GM12878 (cell line): ENCODE measurements around the gene MYH7B. TPM values are rescaled to one million over a fixed set of nuclear protein-coding genes. Genes with fewer than 3 reads are reported as not detected.

Experiments
- ATAC-seq: fragments of 200-7000 bp; cut with Tn5 transposase; 3 replicates; pipeline ENCODE4 v1.9.1; 2020; ENCODE audit warnings: mild to moderate bottlenecking, moderate library complexity
- BruUV-seq: library from RNA; stranded (reverse); fragments of 400-500 nt; replicated peaks from 2 replicates; lab custom pipeline; 2021; lab: Mats Ljungman, UMichigan
- CTCF ChIA-PET: fragments of 300-600 bp; sonication (Branson Sonifier 250); formaldehyde crosslinking; extraction: SDS; loops from one replicate; lab custom pipeline; 2021; ENCODE audit warnings: inconsistent platforms; lab: Yijun Ruan, JAX
- POLR2A ChIA-PET: fragments of 350-600 bp; formaldehyde crosslinking; extraction: SDS; loops from one replicate; lab custom pipeline; 2021; ENCODE audit warnings: inconsistent platforms; lab: Charles Lee
- RAD21 ChIA-PET: fragments of 300-600 bp; sonication (Branson Sonifier 250); formaldehyde crosslinking; loops from one replicate; lab custom pipeline; 2023; ENCODE audit warnings: antibody characterized with exemption; ENCODE audit not compliant: unreplicated experiment; lab: Charles Lee
- SMC1A ChIA-PET: fragments of 300-600 bp; sonication (Branson Sonifier 250); formaldehyde crosslinking; loops from one replicate; lab custom pipeline; 2023; ENCODE audit not compliant: unreplicated experiment, uncharacterized antibody; lab: Charles Lee
- DNase-seq: peaks from one replicate; pipeline ENCODE4 v3.0.0-alpha.2; 2011; ENCODE audit warnings: low read depth, low spot score
- FAIRE-seq: peaks from 3 replicates; lab custom pipeline; 2011; peaks lifted over from hg19 to GRCh38; lab: Jason Lieb, UNC
- H2AFZ ChIP-seq: 2 replicates; pipeline ENCODE4 v1.6.0; 2011; ENCODE audit warnings: low read depth, low read length, control low read depth; ENCODE audit not compliant: control insufficient read depth
- H3K27ac ChIP-seq: 2 replicates; pipeline ENCODE4 v1.5.1; 2011; ENCODE audit warnings: control low read depth; ENCODE audit not compliant: control insufficient read depth, insufficient read depth
- H3K27me3 ChIP-seq, 2 experiments: replicated peaks in 1 of 2; 2 replicates each; pipeline versions ENCODE4 v1.6.0 to v1.6.1; 2011; ENCODE audit warnings: low read length in 1 of 2; ENCODE audit not compliant: control insufficient read depth in 2 of 2, insufficient read depth in 2 of 2
- H3K36me3 ChIP-seq, 2 experiments: 2 replicates each; pipeline ENCODE4 v1.5.1; 2011; ENCODE audit warnings: low read length in 1 of 2; ENCODE audit not compliant: control insufficient read depth in 2 of 2, insufficient read depth in 2 of 2
- H3K4me1 ChIP-seq: 2 replicates; pipeline ENCODE4 v1.6.1; 2011; ENCODE audit warnings: mild to moderate bottlenecking, low read length, moderate library complexity, mixed read lengths; ENCODE audit not compliant: control insufficient read depth, insufficient read depth
- H3K4me2 ChIP-seq: 2 replicates; pipeline ENCODE4 v1.6.0; 2011; ENCODE audit warnings: control low read depth; ENCODE audit not compliant: control insufficient read depth, insufficient read depth
- H3K4me3 ChIP-seq: fragments of 200-600 bp; sonication (generic); 2 replicates; pipeline ENCODE4 v1.5.1; 2016
- H3K79me2 ChIP-seq: 2 replicates; pipeline ENCODE4 v1.6.0; 2011; ENCODE audit warnings: low read length; ENCODE audit not compliant: control insufficient read depth, insufficient read depth
- H3K9ac ChIP-seq: 2 replicates; pipeline ENCODE4 v1.8.0; 2011; ENCODE audit warnings: low read length, control low read depth, mixed read lengths; ENCODE audit not compliant: control insufficient read depth, insufficient read depth
- H3K9me3 ChIP-seq: replicated peaks from 3 replicates; pipeline ENCODE4 v1.5.1; 2011; ENCODE audit warnings: mild to moderate bottlenecking, low read length; ENCODE audit not compliant: control insufficient read depth, insufficient read depth
- H4K20me1 ChIP-seq: 2 replicates; pipeline ENCODE4 v1.6.0; 2011; ENCODE audit not compliant: control insufficient read depth, insufficient read depth
- ATF7 ChIP-seq: fragments of 450-650 bp; IDR thresholded peaks from 2 replicates; pipeline ENCODE4 v1.6.1; 2016; ENCODE audit warnings: low read depth, mild to moderate bottlenecking
- EED ChIP-seq: sonication (generic); IDR thresholded peaks from 2 replicates; pipeline ENCODE4 v1.6.1; 2016; ENCODE audit warnings: antibody characterized with exemption, low read depth
- EZH2 ChIP-seq: IDR thresholded peaks from 2 replicates; pipeline ENCODE4 v1.6.1; 2012; ENCODE audit warnings: low read depth, mild to moderate bottlenecking, control low read depth, inconsistent platforms, low read length, borderline replicate concordance; ENCODE audit not compliant: control insufficient read depth
- MEF2B ChIP-seq: fragments of 450-650 bp; IDR thresholded peaks from 2 replicates; pipeline ENCODE4 v1.6.1; 2018; ENCODE audit warnings: mild to moderate bottlenecking, moderate library complexity; ENCODE audit not compliant: partially characterized antibody, poor library complexity, severe bottlenecking
- POLR2A ChIP-seq: IDR thresholded peaks from 2 replicates; pipeline ENCODE4 v1.6.1; 2011; ENCODE audit warnings: low read depth, mild to moderate bottlenecking, low read length
- ZZZ3 ChIP-seq: IDR thresholded peaks from 2 replicates; pipeline ENCODE4 v1.6.1; 2011; ENCODE audit warnings: low read depth; ENCODE audit not compliant: control insufficient read depth, insufficient read length
- WGBS: methylation state at CpG from one replicate; pipeline ENCODE4 v1.1.6; 2016; ENCODE audit warnings: low lambda C conversion rate; ENCODE audit not compliant: insufficient replicate concordance, insufficient coverage; ENCODE audit errors: missing lambda C conversion rate; 5-methylcytosine and 5-hydroxymethylcytosine counted together
- in situ Hi-C: fragments of 300-500 bp; cut with MboI; formaldehyde crosslinking; loops from 9 replicates; pipeline ENCODE4 v1.14.3; 2018; ENCODE audit warnings: mixed read lengths
- intact Hi-C: fragments of 100-400 bp; cut with micrococcal nuclease; formaldehyde crosslinking; loops from one replicate; pipeline ENCODE4 v1.14.2; 2022; ENCODE audit not compliant: unreplicated experiment
- polyA plus RNA-seq, 11 experiments: library from polyadenylated mRNA; depleted of rRNA in 4 of 11; unstranded in 6 of 11; stranded (reverse) in 5 of 11; fragments of >200 nt; fragmentation: Nextera tagmentation in 4 of 11; fragmentation: Illumina TruSeq in 1 of 11; extraction: Ambion mirVana in 4 of 11; extraction: Trizol in 1 of 11; gene quantifications; 1 replicate in 1 of 11; 2 replicates in 10 of 11; pipeline versions ENCODE4 v1.2.1 to v1.2.3, GENCODE V29; 2011 to 2016; ENCODE audit warnings: inconsistent platforms in 2 of 11, missing spikeins in 2 of 11, low read depth in 1 of 11
- total RNA-seq, 4 experiments: library from RNA; depleted of rRNA in 3 of 4; stranded (reverse); fragments of >200 nt in 3 of 4; fragmentation: Illumina TruSeq in 1 of 4; extraction: Trizol in 1 of 4; gene quantifications; 2 replicates each; pipeline versions ENCODE4 v1.2.1 to v1.2.3, GENCODE V29; 2013 to 2021
- TF ChIP-seq, protein P1 (sequence below): fragments of 450-650 bp; formaldehyde crosslinking; IDR thresholded peaks from 2 replicates; pipeline ENCODE4 v1.5.0; 2022; ENCODE audit warnings: mild to moderate bottlenecking, missing genetic modification characterization
- TF ChIP-seq, protein P2 (sequence below): fragments of 450-650 bp; IDR thresholded peaks from 2 replicates; pipeline ENCODE4 v1.6.1; 2017; ENCODE audit warnings: mild to moderate bottlenecking, low read depth, inconsistent platforms; ENCODE audit not compliant: poor library complexity, severe bottlenecking

The MYH7B gene
- total and polyA plus RNA-seq, 10 of the 15 experiments (the other 5 are each of a cell fraction or from before 2014, with no cell fraction given), result 0.01 to 0.40 (median 0.20) TPM; not detected in 3

- Histone ChIP-seq H3K27me3 (no peaks in the 10 kb centered on the region), H3K4me2 (no peak overlapping the region), H4K20me1 (no peaks in the 10 kb centered on the region), H3K79me2 (no peaks in the 10 kb centered on the region), H3K9ac (no peak overlapping the region), H3K27ac (no peak overlapping the region), H3K4me1 (no peaks in the 10 kb centered on the region), H2AFZ (no peak overlapping the region), H3K4me3 (no peak overlapping the region), H3K9me3 (no peaks in the 10 kb centered on the region), H3K36me3 (peaks cover 0 to 5% of the 10 kb centered on the region in 2 experiments; a peak in 3 of 4 replicates)
- BruUV-seq, result no TSS peak
- RAD21 ChIA-PET, result no interaction called here
- ATAC-seq (no peak), DNase-seq (no peak), FAIRE-seq (no peak)
- in situ Hi-C loops (no loop called here), intact Hi-C loops (no loop called here)
- SMC1A ChIA-PET, result no interaction called here
- 96% methylated on average over 22 of the region's 22 CpGs for WGBS
- CTCF ChIA-PET, result no interaction called here
- POLR2A ChIA-PET, result no interaction called here
- TF ChIP-seq, protein P1, sequence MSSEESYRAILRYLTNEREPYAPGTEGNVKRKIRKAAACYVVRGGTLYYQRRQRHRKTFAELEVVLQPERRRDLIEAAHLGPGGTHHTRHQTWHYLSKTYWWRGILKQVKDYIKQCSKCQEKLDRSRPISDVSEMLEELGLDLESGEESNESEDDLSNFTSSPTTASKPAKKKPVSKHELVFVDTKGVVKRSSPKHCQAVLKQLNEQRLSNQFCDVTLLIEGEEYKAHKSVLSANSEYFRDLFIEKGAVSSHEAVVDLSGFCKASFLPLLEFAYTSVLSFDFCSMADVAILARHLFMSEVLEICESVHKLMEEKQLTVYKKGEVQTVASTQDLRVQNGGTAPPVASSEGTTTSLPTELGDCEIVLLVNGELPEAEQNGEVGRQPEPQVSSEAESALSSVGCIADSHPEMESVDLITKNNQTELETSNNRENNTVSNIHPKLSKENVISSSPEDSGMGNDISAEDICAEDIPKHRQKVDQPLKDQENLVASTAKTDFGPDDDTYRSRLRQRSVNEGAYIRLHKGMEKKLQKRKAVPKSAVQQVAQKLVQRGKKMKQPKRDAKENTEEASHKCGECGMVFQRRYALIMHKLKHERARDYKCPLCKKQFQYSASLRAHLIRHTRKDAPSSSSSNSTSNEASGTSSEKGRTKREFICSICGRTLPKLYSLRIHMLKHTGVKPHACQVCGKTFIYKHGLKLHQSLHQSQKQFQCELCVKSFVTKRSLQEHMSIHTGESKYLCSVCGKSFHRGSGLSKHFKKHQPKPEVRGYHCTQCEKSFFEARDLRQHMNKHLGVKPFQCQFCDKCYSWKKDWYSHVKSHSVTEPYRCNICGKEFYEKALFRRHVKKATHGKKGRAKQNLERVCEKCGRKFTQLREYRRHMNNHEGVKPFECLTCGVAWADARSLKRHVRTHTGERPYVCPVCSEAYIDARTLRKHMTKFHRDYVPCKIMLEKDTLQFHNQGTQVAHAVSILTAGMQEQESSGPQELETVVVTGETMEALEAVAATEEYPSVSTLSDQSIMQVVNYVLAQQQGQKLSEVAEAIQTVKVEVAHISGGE, result no peak
- TF ChIP-seq ATF7 (no peak), MEF2B (no peak), ZZZ3 (no peak), EED (no peak), POLR2A (no peak), EZH2 (no peak)
- TF ChIP-seq, protein P2, sequence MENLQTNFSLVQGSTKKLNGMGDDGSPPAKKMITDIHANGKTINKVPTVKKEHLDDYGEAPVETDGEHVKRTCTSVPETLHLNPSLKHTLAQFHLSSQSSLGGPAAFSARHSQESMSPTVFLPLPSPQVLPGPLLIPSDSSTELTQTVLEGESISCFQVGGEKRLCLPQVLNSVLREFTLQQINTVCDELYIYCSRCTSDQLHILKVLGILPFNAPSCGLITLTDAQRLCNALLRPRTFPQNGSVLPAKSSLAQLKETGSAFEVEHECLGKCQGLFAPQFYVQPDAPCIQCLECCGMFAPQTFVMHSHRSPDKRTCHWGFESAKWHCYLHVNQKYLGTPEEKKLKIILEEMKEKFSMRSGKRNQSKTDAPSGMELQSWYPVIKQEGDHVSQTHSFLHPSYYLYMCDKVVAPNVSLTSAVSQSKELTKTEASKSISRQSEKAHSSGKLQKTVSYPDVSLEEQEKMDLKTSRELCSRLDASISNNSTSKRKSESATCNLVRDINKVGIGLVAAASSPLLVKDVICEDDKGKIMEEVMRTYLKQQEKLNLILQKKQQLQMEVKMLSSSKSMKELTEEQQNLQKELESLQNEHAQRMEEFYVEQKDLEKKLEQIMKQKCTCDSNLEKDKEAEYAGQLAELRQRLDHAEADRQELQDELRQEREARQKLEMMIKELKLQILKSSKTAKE, result no peak
These were observed 38.4 kb downstream of the MYH7B start for GRCh38 chr20:34993941-34994508.
